ENCODE results near the gene TXLNG.

Gene TXLNG

DNA sequence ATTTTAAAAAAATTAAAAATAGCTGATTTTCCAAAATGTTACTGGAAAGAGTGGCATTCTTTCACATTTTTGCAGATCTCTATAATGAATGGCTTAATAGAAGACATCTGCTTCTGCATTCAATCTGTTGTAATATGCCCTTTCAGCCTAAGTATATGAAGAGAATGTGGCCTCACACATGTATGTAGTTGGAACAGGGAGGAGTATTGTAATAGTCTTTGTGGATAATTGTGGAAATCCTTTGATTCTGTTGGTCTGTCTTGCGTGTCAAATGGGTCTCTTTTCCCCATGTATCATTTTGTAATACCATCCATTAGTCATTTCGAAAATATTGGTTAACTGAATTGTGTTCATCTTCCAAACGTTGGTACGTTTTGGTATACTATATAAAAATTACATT, 11.6 kb downstream of the TXLNG start:
- DNase-seq (ENCODE audit: low read depth): no peak
- H3K4me3 ChIP-seq (ENCODE audit: low read depth, low read length): no peak overlapping the region
- TF ChIP-seq, protein P1, sequence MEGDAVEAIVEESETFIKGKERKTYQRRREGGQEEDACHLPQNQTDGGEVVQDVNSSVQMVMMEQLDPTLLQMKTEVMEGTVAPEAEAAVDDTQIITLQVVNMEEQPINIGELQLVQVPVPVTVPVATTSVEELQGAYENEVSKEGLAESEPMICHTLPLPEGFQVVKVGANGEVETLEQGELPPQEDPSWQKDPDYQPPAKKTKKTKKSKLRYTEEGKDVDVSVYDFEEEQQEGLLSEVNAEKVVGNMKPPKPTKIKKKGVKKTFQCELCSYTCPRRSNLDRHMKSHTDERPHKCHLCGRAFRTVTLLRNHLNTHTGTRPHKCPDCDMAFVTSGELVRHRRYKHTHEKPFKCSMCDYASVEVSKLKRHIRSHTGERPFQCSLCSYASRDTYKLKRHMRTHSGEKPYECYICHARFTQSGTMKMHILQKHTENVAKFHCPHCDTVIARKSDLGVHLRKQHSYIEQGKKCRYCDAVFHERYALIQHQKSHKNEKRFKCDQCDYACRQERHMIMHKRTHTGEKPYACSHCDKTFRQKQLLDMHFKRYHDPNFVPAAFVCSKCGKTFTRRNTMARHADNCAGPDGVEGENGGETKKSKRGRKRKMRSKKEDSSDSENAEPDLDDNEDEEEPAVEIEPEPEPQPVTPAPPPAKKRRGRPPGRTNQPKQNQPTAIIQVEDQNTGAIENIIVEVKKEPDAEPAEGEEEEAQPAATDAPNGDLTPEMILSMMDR (IDR thresholded peaks at IDR 0.05; ENCODE audit: insufficient read depth, low read depth, low read length, missing control alignments): no peak

DNA sequence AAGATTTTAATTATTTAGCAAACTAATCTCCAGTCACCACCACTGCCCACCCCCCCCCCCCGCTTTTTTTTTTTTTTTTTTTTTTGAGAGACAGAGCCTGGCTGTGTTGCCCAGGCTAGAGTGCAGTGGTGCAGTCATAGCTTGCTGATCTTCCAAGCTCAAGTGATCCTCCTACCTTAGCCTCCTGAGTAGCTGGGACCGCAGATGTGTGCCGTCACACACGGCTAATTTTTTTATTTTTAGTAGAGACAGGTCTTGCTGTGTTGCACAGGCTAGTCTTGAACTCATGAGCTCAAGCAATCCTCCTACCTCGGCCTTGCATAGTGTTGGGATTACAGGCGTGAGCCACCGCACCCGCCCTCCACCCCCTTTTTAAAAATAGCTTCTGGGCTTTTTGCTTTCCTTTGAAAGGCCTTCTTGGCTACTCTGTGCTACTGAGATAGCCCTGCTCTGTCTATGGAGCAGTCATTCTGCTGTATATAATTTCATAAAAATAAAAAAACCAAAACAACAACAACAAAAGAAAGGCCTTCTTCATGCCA, 18.7 kb downstream of the TXLNG start:
- no peak overlapping the region for H3K4me3 ChIP-seq (ENCODE audit: low read depth, low read length)
- peak; percentile 36 for DNase-seq (ENCODE audit: low read depth)
- TF ChIP-seq, protein P1 (IDR thresholded peaks at IDR 0.05; ENCODE audit: insufficient read depth, low read depth, low read length, missing control alignments): no peak

DNA sequence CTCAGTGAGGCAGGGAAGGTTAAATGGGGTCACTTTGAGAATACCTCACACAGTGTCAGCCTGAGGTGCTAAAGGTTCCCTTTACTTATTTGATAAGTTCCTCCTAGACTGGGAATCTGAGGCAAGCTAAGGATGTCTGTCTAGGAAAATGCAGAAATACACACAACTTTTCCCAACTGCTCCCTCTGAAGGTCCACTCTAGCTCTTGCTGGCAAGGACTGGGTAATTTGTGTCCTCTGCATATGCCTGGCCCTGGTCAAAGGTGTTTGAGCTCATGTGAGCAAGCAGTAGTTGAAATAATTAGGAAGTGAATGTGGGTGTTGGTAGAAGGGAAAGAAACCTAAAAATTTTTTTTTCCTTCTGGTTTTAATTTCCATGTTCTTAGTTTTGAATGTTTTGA, 21.3 kb downstream of the TXLNG start:
- no peak for DNase-seq (ENCODE audit: low read depth)
- H3K4me3 ChIP-seq (ENCODE audit: low read depth, low read length): no peak overlapping the region
- TF ChIP-seq, protein P1 (IDR thresholded peaks at IDR 0.05; ENCODE audit: insufficient read depth, low read depth, low read length, missing control alignments): no peak

DNA sequence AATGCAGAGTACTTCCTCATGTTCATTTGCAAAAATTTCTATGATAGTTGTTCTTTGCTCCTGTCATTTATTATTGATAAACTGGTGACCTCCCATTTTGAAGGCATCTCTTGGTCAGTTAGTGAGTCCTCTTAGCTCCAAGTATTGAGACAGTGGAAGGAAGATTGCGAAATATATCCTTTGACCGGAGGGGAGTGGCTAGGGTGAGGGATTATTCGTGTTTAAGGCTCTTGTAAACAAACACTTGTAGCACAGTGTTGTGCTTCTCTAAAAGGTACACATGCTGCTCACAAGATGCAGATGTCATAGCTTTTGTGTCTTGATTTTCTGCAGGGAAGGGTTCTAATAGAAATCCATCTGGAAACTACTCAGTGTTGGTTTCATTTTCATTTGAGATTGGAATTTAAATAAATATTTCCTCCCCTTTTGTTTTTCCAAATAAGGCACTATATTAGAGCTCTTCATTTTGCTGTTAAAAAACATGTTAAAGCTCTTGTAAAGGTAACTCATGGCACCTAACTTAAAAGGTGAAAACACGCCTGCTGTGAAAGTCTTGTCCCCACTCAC, 21.8 kb downstream of the TXLNG start:
- TF ChIP-seq, protein P1 (IDR thresholded peaks at IDR 0.05; ENCODE audit: insufficient read depth, low read depth, low read length, missing control alignments): no peak
- DNase-seq (ENCODE audit: low read depth): no peak
- H3K4me3 ChIP-seq (ENCODE audit: low read depth, low read length): no peak overlapping the region

DNA sequence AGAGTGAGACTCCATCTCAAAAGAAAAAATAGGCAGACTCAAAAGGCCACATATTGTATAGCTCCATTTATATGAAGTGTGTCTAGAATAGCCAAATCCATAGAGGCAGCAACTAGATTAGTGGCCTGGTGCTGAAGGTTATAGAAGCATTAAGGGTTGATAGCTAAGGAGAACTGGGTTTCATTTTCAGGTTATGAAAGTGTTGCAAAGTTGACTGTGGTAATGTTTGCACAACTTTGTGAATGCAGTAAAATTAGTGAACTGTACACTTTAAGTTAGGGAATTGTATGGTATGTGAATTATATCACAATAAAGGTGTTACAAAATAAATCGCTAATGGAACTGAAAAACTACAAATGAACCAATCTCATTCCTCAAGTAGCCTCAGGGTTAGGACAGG, 28.3 kb downstream of the TXLNG start:
- no peak for DNase-seq (ENCODE audit: low read depth)
- TF ChIP-seq, protein P1 (IDR thresholded peaks at IDR 0.05; ENCODE audit: insufficient read depth, low read depth, low read length, missing control alignments): no peak
- no peak overlapping the region for H3K4me3 ChIP-seq (ENCODE audit: low read depth, low read length)

DNA sequence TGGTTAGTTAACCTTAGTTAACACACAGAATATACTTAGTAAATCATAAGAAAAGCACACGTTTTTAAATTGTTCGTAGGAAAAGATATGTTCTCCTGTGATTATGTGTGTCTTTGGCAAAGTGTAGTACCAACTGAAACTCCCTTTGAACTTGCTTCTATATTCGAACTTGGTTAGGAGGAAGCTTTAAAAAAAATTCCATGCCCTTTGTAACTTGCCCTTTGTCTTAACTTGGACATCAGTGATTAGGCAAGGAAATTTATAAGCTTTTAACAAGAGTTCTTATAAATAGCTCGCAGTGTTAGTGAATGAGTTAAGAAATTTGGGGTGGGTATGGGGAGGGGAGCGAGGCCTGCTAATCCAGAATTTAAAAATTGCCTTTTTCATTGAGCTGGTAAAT, 33.4 kb downstream of the TXLNG start:
- no peak overlapping the region for H3K4me3 ChIP-seq (ENCODE audit: low read depth, low read length)
- TF ChIP-seq, protein P1 (IDR thresholded peaks at IDR 0.05; ENCODE audit: insufficient read depth, low read depth, low read length, missing control alignments): no peak
- no peak for DNase-seq (ENCODE audit: low read depth)

DNA sequence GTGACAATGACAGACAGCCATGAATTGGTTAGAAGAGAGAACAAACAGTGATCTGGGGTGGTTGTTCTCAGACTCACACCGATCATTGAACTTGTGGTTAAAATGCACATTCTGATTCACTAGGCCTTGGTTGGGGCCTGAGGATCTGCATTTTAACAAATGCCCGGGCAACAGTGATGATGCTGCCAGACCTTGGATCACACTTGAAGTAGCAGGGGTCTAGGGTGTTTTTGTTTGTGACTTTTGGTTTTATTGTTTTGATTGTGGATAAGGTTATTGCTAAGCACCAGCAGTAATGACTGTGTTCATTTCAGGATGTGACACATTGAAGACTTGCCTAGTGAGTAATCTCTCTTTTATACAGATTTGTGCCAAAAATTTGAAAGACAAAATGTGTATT, 36.5 kb downstream of the TXLNG start:
- H3K4me3 ChIP-seq (ENCODE audit: low read depth, low read length): no peak overlapping the region
- TF ChIP-seq, protein P1 (IDR thresholded peaks at IDR 0.05; ENCODE audit: insufficient read depth, low read depth, low read length, missing control alignments): no peak
- no peak for DNase-seq (ENCODE audit: low read depth)
